Measurements from ENCODE around the gene ECE1.

The ECE1 gene

DNA sequence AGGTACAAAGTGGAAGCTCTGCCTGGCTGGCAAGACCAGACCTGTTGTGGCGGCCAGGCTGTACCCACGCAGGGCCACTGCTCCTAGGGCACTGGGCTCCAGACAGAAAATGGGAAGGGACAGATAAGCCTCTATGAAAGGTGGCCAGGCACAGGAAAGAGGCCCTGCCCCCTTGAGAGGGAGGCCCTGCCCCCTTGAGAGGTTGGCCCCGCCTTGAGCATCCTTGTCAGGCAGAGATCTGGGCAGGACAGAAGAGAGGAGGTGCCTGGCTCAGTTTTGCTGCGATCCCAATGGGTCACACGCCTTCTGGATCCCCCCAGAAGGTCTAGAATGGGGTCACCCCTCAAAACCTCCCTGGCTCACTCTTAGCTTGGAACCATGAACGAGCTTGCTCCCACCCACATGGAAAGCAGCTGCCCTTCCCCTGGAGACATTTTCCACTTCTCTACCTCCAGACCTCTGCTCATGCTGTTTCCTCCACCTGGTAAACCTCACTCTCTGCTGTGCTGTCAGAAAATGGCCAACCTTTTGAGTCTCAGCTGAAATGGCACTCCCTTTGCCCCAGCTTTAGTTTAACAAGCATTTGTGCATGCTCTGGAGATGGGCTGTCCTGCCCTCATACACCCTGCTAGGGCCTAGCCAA, 17.5 kb upstream of the ECE1 start:
- FAIRE-seq = no peak

DNA sequence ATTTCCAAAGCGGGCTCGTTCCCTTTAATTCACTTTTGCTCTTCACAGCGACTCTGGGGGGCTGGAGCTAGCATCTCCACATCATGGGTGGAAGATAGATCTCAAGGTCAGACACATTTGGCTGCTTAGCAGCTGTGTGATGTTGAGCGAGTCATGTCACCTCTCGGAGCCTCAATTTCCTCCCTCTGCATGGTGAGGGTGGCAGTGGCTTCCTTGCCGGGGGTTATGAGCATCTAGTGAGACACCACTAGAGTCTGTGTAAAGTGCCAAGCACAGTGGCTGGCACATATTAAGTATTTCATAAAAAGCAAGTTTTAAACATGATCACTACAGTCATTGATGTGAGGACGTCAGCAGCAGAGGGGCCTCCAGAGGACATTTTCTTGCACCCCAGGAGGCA, 16.9 kb upstream of the ECE1 start:
- FAIRE-seq = no peak

DNA sequence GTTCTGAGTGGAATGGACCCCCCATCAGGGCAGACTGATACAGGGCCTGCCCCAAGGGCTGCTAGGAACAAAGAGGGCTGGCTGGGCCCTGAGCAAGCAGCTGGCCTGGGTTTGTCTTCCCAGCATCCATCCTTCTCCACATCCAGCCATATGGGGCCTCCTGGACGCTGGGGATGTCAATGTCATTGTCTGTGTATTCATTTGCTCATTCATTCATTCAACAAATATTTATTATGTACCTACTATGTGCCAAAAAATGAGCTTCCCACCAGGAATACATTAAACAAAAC, 15.6 kb upstream of the ECE1 start:
- no peak for FAIRE-seq

DNA sequence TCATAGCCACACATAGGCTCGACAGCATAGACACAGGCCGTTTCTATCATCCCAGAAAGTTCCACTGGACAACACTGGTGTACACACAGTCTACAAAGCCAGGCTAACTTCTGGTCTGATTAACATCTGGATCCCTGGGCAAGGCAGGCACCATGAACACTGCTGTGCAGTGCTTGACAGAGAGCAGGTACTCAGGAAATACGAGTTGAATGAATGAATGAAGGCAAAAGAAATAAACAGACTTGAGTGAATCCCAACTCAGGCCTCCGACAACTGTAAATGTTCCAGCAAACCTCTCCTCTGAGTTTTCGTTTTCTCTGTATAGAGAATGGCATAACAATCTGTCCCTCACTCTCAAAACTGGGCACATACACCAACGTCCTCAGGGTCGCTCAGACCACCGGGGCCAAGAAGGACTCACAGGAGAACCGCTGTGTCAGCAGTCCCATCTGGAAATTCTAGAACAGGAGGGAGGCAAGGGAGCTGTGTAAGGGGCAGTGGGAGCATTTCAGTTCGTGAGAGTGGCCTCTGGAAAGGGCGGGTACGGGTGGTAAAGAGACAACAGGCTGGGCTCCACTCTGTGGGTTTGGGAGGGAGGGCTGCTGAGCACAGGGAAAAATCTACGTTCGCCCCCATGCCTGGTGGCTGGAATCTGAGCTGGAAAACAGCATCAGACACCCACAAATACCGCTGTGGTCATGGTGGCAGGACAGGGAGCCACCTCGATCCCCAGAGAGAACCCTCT, 15.1 kb upstream of the ECE1 start:
- FAIRE-seq = no peak

DNA sequence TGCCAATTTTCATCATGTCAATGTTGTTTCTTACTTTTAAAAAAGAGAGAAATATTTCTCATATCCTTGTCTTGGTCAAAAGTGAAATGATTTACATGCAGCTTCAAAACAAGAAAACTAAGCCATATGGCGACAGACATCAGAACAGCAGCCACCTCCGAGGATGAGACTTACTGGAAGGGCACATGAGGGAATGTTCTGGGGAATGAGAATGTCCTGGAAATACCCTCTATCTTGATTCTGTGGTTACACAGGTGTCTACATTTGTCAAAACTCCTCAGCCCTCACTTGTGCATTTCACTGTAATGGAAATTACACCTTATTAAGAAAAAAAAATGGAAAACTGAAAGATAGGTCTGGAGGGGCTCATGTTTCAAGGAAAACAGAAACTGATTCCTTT, 14.2 kb upstream of the ECE1 start:
- FAIRE-seq = no peak

DNA sequence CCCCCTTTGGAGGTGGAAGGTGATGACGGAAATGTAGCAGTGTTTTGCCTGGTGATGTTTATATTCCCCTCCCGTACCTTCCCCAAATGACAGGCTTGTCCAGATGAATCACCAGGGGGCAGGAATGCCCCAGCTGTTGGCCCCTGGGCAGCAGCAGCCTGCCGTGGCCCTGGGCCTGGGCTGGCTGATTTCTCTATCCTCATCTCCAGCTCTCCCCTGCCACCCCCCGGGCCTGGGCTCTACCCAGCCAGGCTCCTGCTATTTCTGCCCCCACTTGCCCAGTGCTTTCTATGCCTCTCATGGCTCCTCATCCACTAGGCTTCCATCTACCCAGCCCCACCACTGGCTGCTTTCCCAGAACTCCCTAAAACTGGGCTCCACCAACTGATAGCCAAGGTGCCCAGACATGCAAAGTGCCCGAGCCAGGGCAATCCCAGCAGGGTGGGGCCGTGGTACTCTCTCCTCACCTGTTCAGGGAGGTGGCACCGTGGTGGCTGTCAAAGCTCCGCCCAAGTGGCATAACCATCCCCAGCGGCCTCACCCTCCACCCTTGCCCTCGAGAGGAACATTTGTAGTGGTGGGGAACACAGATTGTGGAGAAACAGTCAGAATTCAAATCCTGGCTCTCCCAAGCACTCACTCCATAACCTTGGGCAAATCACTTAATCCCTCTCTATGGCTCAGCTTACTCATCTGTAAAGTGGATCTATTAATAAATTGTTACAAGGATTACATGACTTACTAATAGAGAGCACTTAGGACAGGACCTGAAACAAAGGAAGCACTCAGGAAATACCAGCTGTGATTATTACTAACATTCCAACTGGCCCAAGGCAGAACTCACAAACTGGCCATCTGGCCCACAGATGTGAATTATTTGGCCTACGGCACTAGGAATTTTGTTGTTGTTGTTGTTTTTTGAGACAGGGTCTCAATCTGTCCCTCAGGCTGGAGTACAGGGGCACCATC, 12.8 kb upstream of the ECE1 start:
- no peak for FAIRE-seq

DNA sequence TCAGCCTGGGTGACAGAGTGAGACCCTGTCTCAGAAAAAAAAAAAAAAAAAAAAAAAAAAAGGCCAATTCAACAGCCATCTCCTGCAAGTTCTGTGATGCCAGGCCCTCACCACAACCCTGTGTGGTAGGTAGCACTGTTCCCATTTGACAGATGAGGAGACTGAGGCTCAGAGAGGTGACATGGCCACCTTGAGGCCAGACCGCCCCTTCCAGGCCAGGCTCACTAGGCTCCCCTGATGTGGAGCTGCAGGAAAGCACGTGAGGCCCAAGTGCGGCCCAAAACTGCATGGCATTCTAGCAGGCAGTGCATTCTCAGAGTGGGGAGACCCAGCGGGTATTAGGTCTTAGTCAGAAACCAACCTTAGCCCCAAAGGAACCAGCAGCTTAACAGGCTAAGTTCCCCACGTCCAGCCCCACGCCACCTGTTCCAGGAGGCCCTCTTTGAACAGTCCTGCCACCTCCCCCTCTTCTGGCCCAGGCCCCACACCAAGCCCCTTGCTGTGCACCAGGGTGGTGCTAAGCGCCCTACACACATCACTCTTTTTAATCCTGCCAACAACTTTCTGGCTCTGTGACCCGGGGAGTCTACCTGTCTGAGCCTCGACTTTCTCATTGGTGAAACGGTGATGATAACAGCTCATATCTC, 11.7 kb upstream of the ECE1 start:
- FAIRE-seq = no peak

DNA sequence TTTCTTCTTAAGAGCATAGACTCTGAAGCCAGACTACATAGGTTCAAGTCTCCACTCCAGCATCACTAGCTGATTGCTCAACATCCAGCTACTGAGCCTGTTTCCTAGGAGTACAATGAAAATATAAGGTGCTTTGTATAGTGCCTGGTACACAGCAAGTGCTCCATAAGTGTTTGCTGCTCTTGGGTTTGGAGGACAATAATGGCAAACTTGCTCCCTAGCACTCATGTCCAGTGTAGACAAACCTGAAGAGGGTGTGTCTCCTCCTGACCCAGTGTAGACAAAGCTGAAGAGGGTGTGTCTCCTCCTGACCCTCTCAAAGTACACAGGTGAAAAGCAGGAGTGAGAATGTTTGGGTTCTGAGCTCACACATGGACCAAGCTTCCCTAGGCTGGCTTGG, 10.5 kb upstream of the ECE1 start:
- FAIRE-seq = no peak

DNA sequence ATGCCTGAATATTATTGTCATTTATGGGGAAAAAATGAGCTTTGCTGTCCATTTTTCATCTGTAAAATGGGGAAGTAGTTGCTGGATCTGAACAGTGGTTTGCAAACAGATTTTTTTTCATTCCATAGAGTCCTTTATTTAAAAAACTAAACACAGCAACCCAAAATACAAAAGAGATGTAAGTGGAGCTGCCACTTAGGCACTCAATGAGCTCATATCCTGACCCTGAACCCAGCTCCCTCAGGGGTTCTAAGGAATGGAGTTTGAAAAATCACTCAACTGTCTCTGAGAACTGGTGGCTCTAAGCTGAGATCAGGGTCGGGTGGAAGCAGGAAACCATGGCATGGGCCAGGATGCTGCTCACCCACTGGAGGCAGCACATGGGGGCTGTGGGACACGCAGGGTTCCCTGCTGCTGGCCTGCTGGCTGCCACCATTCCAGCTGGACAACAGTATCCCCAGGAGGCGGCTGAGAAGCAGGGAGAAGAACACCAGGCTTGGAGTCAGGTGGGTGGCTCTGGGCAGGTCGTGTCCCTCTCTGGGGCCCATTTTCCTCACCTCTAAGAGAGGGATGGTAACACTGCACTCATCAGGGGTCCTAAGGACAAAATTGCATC, 9.6 kb upstream of the ECE1 start:
- no peak for FAIRE-seq

DNA sequence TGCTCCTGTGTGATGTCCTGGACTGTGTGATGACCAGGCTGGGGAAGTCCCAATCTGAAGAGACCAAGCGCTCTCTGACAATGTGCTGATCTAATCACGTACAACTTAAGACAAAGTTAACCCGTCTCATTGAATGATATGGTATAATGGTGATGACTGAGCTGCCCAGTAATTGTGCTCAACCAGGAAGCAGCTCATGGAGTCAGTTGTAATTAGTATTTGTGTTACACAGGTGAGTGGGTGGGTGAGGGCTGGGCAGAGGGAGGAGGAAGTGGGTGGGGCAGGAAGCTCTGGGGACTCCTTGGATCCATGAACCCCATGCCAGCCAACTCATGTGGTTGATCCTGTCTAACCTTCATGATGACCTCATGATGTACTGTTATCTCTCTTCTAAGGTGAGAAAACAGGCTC, 8.7 kb upstream of the ECE1 start:
- no peak for FAIRE-seq

DNA sequence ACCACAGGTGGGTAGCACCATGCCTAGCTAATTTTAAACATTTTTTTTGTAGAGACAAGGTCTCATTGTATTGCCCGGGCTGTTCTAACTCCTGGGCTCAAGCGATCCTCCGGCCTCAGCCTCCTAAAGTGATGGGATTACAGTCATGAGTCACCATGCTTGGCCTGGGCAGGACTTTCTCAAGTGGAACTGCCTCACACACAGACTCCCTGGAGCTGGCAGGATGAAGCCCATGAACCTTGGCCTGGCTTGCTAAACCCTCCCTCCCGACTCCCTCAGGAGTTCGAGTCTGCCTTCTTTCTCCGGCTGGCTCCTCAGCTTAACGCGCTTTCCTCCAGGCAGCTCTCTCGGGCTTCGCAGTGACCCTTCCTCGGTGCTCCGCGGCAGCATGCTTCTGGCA, 7.7 kb upstream of the ECE1 start:
- FAIRE-seq = no peak

DNA sequence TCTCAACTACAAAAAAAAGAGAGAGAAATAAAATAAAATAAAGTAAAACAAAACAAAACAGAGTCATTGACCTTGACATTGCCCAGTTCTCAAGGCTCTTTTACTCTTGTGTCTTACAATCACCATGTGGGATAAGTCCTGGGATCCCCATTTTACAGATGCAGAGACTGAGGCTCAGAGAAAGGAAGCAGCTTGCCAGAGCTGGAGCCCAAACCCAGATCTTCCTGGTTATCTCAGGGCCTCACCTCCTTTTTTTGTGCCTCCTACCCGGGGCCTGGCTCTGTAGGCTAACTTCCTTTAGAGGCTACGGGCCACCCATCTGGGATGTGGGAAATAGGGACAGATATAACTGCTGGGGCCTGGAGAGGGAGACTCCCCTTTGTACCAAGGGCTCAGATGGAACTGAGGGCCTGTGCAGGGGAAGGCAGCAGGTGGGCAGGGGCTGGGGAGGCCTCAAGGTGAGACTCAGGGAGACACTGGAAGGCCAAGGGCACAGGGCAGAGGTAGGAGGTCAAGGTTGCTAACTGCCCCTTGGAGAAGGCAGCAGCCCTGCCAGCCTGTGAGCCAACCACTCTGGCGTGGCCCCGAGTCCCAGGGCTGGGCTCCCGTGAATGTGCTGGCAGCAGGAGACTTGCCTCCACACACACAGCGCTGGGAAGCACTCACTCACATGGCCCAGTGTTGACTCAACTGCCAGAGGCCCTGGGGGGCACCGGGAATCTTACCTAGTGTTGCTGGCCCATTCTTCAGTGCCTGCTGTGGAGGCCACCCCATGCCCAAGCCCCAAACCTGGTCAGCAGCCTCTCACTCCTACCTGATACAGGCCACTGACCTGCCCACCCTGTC, 6.5 kb upstream of the ECE1 start:
- no peak for FAIRE-seq

DNA sequence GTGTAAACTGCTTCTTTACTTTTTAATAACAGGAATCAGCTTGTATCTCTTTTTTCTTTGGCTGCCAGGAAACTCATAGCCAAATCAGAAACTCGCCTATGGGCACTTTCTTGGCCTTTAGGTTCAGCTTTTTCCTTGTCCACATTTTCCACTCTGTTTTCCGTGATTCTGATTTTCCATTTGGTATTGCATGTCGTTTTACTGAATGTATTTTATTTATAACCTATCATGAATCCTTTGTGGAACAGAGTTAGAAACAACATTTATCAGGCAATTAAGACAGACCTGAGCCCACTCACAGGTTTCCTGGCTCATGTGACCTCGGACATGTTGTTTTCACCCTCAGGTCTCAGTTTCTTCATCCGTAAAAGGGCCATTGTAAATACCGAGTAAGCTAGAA, 5.3 kb upstream of the ECE1 start:
- FAIRE-seq = no peak

DNA sequence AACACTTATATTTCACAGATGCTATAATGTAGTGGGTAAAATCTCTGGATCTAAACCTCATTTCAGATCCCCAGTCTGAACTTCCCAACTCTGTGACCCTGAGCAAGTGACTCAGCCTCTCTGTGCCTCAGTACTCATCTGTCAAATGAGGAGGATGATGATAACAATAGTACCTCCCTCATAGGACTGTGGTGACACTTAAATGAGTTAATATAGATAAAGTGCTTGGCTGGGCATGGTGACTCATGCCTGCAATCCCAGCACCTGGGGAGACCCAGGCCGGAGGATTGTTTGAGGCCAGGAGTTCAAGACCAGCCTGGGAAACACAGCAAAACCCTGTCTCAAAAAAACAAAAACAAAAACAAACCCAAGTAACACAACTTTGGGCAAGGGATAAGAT, 4.7 kb upstream of the ECE1 start:
- no peak for FAIRE-seq

DNA sequence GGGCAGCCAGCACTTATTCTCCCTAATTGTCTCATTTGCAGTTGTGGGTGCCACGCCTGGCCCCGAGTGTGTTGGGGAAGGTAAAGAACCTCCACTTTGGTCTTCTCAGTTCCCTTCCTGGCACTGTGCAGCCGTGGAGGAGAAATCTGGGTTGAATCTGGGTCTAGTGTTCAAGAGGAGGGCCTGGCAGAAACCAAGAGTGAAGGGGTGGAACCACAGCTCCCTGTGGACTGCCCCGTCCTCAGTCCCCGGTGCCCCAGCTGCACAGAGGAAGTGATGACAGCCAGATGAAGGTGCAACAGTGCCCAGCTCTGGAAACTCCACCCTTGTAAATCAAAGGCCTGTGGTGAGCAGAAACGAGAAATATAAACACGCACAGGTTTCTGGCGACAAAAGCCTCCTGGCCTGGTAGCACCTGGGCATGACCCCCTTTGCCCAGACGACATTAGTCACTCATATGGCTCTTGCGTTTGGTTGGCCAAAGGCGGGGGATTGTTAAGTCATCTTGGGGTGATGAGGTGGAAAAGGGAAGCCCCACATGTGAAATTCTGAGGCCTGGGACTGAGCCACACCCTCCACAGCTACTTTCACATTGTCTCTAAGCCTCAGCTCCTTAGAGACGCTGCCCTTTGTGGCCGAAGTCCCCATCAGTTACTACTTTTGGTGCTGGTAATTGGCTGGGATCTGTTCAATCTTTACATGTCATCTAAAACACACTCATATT, 4.2 kb upstream of the ECE1 start:
- FAIRE-seq = no peak

DNA sequence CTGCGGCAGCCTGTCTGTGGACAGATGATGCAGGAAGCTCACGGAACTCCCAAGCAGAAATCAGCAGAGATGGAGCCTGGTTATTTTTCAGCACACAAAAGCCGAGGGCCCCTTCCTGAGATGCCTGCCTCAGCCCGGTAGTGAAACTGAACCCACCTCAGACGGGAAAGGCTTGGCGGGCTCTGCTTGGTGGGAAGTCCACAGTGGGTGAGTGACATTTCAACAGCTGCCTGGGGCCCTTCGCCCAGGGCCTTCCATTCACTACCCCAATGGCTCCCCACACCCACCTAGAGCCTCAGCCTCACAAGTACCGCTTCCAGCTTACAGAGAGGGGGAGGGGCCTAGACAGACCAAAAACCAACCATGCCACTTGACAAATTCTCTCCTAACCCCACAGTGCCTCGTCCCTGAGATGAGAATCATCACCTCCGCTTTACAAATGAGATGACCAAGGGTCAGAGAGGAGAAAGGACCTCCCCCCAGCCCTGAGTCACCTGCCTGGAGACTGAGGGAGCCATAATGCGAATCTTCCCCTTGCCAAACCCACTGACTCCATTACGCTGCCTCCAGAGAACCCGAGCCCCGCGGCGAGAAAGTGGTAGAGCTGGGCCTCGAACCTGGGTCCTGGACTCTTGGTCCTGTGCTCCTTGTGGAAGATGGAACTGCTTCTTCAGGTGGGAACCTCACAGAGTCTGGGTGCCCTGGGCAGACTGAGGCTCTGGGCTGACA, 3.4 kb upstream of the ECE1 start:
- FAIRE-seq = no peak

DNA sequence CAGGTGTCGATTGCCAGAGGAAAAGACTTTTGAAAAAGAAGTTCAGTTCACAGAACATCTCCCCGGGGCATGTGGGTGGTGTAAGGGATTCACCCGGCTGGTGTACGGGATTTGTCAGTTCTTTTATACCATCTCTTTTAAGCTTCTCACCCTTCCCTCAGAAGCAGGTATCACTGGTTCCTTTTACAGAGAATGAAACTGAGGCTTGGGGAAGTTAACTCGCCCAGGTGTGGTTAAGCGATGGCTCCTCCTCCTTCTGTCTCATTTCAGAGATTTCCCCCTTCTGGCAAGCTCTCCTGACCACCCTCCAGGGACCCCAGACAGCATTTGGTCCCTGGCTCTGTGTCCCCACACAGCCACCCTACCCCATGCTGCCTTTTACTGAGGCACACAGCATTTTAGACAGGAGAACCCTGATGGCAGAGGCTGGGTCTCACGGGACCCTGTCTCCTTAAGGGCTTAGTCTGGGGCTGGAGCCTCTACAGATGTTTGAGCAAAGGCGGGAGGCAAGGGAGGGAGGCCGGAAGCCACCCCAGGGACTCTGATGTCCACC, 2.8 kb upstream of the ECE1 start:
- no peak for FAIRE-seq

DNA sequence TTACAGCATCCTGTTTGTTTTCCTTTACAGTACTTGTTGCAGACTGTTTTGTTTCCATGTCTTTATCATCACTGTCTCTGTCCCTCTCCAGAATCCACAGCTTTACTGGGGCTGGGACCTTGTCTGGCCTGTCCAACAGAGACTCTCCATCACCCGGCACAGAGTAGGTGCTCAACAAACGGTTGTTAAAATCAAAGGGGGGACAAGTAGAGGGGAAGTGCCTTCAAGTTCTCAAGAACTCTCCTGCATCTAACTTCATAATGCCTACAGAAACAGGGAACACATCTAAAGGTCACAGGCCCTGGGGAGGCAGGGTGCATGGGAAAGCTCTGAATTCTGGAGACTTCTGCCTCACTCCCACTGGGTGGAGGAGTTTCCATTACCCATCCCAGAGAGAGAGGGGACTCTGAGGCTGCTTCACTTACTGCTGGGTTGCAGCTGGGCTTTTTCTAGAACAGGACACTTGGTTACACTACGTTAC, 2.3 kb upstream of the ECE1 start:
- no peak for FAIRE-seq

DNA sequence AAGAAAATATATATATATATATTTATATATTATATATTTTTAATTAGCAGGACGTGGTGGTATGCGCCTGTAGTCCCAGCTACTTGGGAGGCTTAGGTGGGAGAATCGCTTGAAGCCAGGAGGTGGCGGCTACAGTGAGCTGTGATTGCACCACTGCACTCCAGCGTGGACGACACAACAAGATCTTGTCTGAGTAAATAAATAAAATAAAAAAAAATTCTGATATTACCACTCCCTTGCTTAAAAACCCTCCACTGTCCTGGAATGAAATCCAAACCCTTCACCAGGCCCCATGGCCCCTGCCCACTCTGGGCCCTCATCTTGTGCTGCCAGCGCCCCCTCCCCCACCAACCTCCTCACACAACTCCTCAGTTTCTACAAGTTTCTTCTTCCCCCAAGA, 1.7 kb upstream of the ECE1 start:
- FAIRE-seq = no peak

DNA sequence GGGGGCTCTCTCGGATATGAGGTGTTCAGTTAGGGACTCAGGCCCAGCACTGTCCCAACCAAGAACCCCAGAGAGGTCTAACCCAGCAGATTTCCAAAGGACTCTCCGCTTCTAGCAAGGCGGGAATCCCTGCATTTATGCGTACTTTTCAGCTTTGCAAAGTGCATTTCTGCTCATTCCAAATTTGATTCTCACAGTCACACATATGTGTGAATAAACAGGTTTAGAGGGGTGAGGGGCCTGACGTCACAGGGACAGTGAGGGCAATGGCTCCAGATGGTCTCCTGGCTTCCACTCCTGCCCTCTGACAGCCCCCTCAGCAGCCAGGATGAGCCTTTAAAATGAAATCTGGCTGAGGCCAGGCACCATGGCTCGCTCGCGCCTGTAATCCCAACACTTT, 921 bp upstream of the ECE1 start:
- FAIRE-seq = no peak

All from A204.1 (cell line).